ENCODE results near the gene NLRP13.

Gene NLRP13

DNA sequence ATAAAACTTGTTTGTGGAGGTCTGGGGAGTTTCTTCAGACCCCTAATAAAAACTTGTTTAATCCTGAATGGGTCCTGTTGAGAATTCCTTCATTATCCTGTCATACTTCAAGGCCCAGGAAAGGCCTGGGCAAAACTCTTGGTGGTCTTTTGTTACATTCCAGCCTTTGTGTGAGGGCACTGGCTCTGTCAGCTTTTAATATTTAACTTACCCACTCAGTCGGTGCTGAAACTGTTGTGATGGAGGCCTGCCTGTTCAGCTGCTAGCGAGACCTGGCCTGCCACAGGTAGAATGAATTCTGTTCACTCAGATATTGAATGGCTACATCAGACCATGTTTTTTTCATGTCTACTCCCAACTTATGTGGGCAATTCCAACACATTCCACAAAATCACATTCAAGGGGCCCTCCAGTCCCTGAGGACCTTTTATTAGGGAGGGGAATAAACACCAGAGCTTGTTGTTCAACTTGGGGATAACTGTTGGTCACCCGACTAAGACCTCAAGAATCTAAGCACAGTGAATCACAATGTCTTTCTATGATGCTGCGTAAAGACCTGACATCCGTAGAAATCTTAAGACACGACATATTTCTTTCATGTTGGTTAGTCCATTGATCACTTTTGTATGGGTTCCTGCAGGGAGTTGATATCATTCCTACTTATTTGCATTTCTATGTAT is 28.0 kb upstream of the NLRP13 start:
- no peak for TF ChIP-seq TAF1 (IDR thresholded peaks at IDR 0.05; ENCODE audit: borderline replicate concordance, insufficient read depth, low read length)
- TF ChIP-seq POLR2AphosphoS5 (IDR thresholded peaks at IDR 0.05; ENCODE audit: low read depth, low read length), result no peak
- TF ChIP-seq SIN3A (IDR thresholded peaks at IDR 0.05; ENCODE audit: borderline replicate concordance, insufficient read depth, low read length), result no peak
- TF ChIP-seq FOXP2 (optimal IDR thresholded peaks at IDR 0.05; ENCODE audit: borderline replicate concordance, extremely low read depth, extremely low read length, insufficient read depth), result no peak
- no peak for TF ChIP-seq REST (IDR thresholded peaks at IDR 0.05; ENCODE audit: insufficient read depth in 1 of 2, low read depth in 2 of 2, low read length in 2 of 2)

DNA sequence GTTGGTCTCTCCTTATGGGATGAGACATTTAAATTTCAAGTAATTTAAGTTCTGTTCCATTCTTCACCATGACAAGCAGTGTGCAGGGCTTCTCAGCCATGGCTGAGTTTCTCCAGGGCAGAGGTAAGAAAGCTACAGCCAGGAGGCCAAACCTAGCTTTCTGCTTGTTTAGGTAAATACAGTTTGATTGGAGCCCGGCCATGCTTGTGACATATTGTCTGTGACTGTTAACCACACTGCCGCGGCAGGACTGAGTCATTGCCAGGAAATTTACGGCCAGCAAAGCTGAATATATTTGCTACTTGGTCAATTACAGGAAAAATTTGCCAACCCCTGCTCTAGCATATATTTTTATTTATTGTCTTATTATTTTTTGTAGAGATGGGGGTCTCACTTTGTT is 26.2 kb upstream of the NLRP13 start:
- TF ChIP-seq TAF1 (IDR thresholded peaks at IDR 0.05; ENCODE audit: borderline replicate concordance, insufficient read depth, low read length) (no peak), FOXP2 (optimal IDR thresholded peaks at IDR 0.05; ENCODE audit: borderline replicate concordance, extremely low read depth, extremely low read length, insufficient read depth) (no peak), POLR2AphosphoS5 (IDR thresholded peaks at IDR 0.05; ENCODE audit: low read depth, low read length) (no peak)

GRCh38 chr19:55956431-55956830 is 24.3 kb upstream of the NLRP13 start:
- TF ChIP-seq SIN3A (IDR thresholded peaks at IDR 0.05; ENCODE audit: borderline replicate concordance, insufficient read depth, low read length), result no peak
- no peak for TF ChIP-seq TAF1 (IDR thresholded peaks at IDR 0.05; ENCODE audit: borderline replicate concordance, insufficient read depth, low read length)
- no peak for TF ChIP-seq REST (IDR thresholded peaks at IDR 0.05; ENCODE audit: insufficient read depth in 1 of 2, low read depth in 2 of 2, low read length in 2 of 2)
- TF ChIP-seq FOXP2 (optimal IDR thresholded peaks at IDR 0.05; ENCODE audit: borderline replicate concordance, extremely low read depth, extremely low read length, insufficient read depth), result no peak
- TF ChIP-seq POLR2AphosphoS5 (IDR thresholded peaks at IDR 0.05; ENCODE audit: low read depth, low read length), result no peak

- TF ChIP-seq POLR2AphosphoS5 (IDR thresholded peaks at IDR 0.05; ENCODE audit: low read depth, low read length) (no peak), SIN3A (IDR thresholded peaks at IDR 0.05; ENCODE audit: borderline replicate concordance, insufficient read depth, low read length) (no peak), TAF1 (IDR thresholded peaks at IDR 0.05; ENCODE audit: borderline replicate concordance, insufficient read depth, low read length) (no peak), FOXP2 (optimal IDR thresholded peaks at IDR 0.05; ENCODE audit: borderline replicate concordance, extremely low read depth, extremely low read length, insufficient read depth) (no peak), REST (IDR thresholded peaks at IDR 0.05; ENCODE audit: insufficient read depth in 1 of 2, low read depth in 2 of 2, low read length in 2 of 2) (no peak)
Observed at GRCh38 chr19:55947532-55947931, 15.4 kb upstream of the NLRP13 start, which contains the start of gene NLRP8. Gene NLRP8, plus strand, starts transcription at chr19:55947832.

- TF ChIP-seq TAF1 (IDR thresholded peaks at IDR 0.05; ENCODE audit: borderline replicate concordance, insufficient read depth, low read length), result no peak
- TF ChIP-seq FOXP2 (optimal IDR thresholded peaks at IDR 0.05; ENCODE audit: borderline replicate concordance, extremely low read depth, extremely low read length, insufficient read depth), result no peak
- no peak for TF ChIP-seq REST (IDR thresholded peaks at IDR 0.05; ENCODE audit: insufficient read depth in 1 of 2, low read depth in 2 of 2, low read length in 2 of 2)
- no peak for TF ChIP-seq POLR2AphosphoS5 (IDR thresholded peaks at IDR 0.05; ENCODE audit: low read depth, low read length)
- TF ChIP-seq SIN3A (IDR thresholded peaks at IDR 0.05; ENCODE audit: borderline replicate concordance, insufficient read depth, low read length), result no peak
Observed at GRCh38 chr19:55940306-55940705, 8.2 kb upstream of the NLRP13 start.
